Left lobe of liver (tissue), 2 donors: Measurements from ENCODE around the gene NSF. TPM values are rescaled to one million over a fixed set of nuclear protein-coding genes. Genes with fewer than 3 reads are reported as not detected.
"Not testable (repeated sequence)": the region's sequence is repeated elsewhere in the genome, so short reads cannot be mapped to it uniquely, and the experiment has no call there.

ENCODE experiments used
- ATAC-seq: fragments of 200-7000 bp; cut with Tn5 transposase; one replicate; pipeline ENCODE4 v1.9.1; 2020; ENCODE audit warnings: mild to moderate bottlenecking, moderate library complexity
- DNase-seq: peaks from one replicate; pipeline ENCODE4 v3.0.0-alpha.2; 2020; ENCODE audit warnings: low spot score
- total RNA-seq: library from RNA; stranded (reverse); gene quantifications from one replicate; pipeline ENCODE4 v1.2.1, GENCODE V29; 2021
- donor health status: DM: no; HTN: no; CAD: no; lungs with moderate emphysema.
- donor health status: DM: no; HTN: yes; CAD: no.

The NSF gene
- total RNA-seq, 1 donor from 2014 or later: 23.1 TPM

GRCh38 chr17:46693283-46693682 lies 102.8 kb downstream of the NSF start:
- not testable (repeated sequence) for DNase-seq, ATAC-seq

- DNase-seq, ATAC-seq: not testable (repeated sequence)
Measured at GRCh38 chr17:46696522-46696921, 106.1 kb downstream of the NSF start.

- ATAC-seq, DNase-seq: not testable (repeated sequence)
Measured at GRCh38 chr17:46699014-46699413, 108.5 kb downstream of the NSF start.

- ATAC-seq (no peak), DNase-seq (no peak)
Measured at GRCh38 chr17:46717999-46718398, 127.5 kb downstream of the NSF start.

- DNase-seq (no peak), ATAC-seq (no peak)
Measured at GRCh38 chr17:46719891-46720290, 129.4 kb downstream of the NSF start.

GRCh38 chr17:46720408-46720807 lies 129.9 kb downstream of the NSF start:
- DNase-seq (no peak), ATAC-seq (no peak)

- DNase-seq: no peak
- no peak for ATAC-seq
Measured at GRCh38 chr17:46722662-46723285, 132.3 kb downstream of the NSF start.

- no peak for DNase-seq
- no peak for ATAC-seq
Measured at GRCh38 chr17:46726206-46726605, 135.7 kb downstream of the NSF start.

GRCh38 chr17:46727572-46728348 lies 137.3 kb downstream of the NSF start:
- ATAC-seq (no peak), DNase-seq (no peak)

- ATAC-seq: no peak
- no peak for DNase-seq
Measured at GRCh38 chr17:46730026-46730425, 139.6 kb downstream of the NSF start.

- DNase-seq (no peak), ATAC-seq (no peak)
Measured at GRCh38 chr17:46730679-46731078, 140.2 kb downstream of the NSF start.

GRCh38 chr17:46732160-46732559 lies 141.7 kb downstream of the NSF start:
- DNase-seq: no peak
- no peak for ATAC-seq

- ATAC-seq: no peak
- DNase-seq: no peak
Measured at GRCh38 chr17:46732754-46733398, 142.4 kb downstream of the NSF start.

- no peak for ATAC-seq
- no peak for DNase-seq
Measured at GRCh38 chr17:46733837-46734475, 143.5 kb downstream of the NSF start.

- ATAC-seq (no peak), DNase-seq (no peak)
Measured at GRCh38 chr17:46736100-46736499, 145.6 kb downstream of the NSF start.

GRCh38 chr17:46737326-46737725 lies 146.9 kb downstream of the NSF start:
- DNase-seq: no peak
- no peak for ATAC-seq

GRCh38 chr17:46738544-46738943 lies 148.1 kb downstream of the NSF start:
- DNase-seq (no peak), ATAC-seq (no peak)

GRCh38 chr17:46739982-46740381 lies 149.5 kb downstream of the NSF start:
- DNase-seq (no peak), ATAC-seq (no peak)

- DNase-seq: no peak
- no peak for ATAC-seq
Measured at GRCh38 chr17:46741122-46741730, 150.8 kb downstream of the NSF start.

GRCh38 chr17:46742565-46743270 lies 152.2 kb downstream of the NSF start:
- no peak for DNase-seq

More at GRCh38 chr17:46742565-46743270, 152.2 kb downstream of the NSF start:
- ATAC-seq: no peak
